Measurements from ENCODE around the gene PCK1. TPM values are rescaled to one million over a fixed set of nuclear protein-coding genes. Genes with fewer than 3 reads are reported as not detected.

PCK1 gene
- total and polyA plus RNA-seq, 2 of the 13 experiments (the other 11 are each of a cell fraction or from before 2014, with no cell fraction given): 6.5 to 12.6 TPM

GRCh38 chr20:57559289-57559634 is 1.6 kb upstream of the PCK1 start (continued):
- no peak for TF ChIP-seq TCF12 (IDR thresholded peaks at IDR 0.05)
- TF ChIP-seq TCF12 (CRISPR knock-in tag; IDR thresholded peaks at IDR 0.05): no peak

GRCh38 chr20:57559658-57560553 is 1.0 kb upstream of the PCK1 start:
- FAIRE-seq (peak; percentile 12), DNase-seq (ENCODE audit: low spot score) (no peak), ATAC-seq (peak; percentile 15)
- Histone ChIP-seq H3K27ac (ENCODE audit: extremely low read length, insufficient read depth, low read length) (peak overlapping the region; percentile 80), H3K9ac (ENCODE audit: insufficient read depth, low read depth, low read length) (peak overlapping the region; percentile 61), H3K4me3 (replicated peaks in 1 of 3; ENCODE audit: insufficient read depth in 1 of 3, low read depth in 2 of 3, low read length in 3 of 3) (peak overlapping the region in 2 of 3 experiments; percentile 19 to 57; a peak in 1 of 6 replicates), H3K4me1 (ENCODE audit: insufficient read depth, low read length) (peaks cover 100% of the 10 kb centered on the region), H3K4me2 (ENCODE audit: low read depth, low read length) (peak overlapping the region; percentile 77), H3K36me3 (replicated peaks in 1 of 2; ENCODE audit: control insufficient read depth in 1 of 2, insufficient read depth in 2 of 2, low read length in 2 of 2) (peaks cover 0 to 22% of the 10 kb centered on the region in 2 experiments; a peak in 2 of 5 replicates), H3K27me3 (ENCODE audit: control insufficient read depth in 1 of 2, insufficient read depth in 2 of 2, low read length in 2 of 2) (peaks cover 7 to 15% of the 10 kb centered on the region in 2 experiments), H3K9me3 (ENCODE audit: low read length) (no peaks in the 10 kb centered on the region), H4K20me1 (ENCODE audit: insufficient read depth, low read length) (no peaks in the 10 kb centered on the region; the same call in 1 of the 2 replicates), H2AFZ (ENCODE audit: low read length) (no peak overlapping the region), H3K79me2 (ENCODE audit: insufficient read depth, low read length) (peaks cover 10% of the 10 kb centered on the region)
- intact Hi-C loops (cut with micrococcal nuclease; ENCODE audit: unreplicated experiment): loop anchor here (5.0 kb wide), 1 partner anchor 32 kb away; no protein-coding TSS in a partner anchor
- ChIA-PET CTCF (ENCODE audit: low intra/inter-chr PET ratio, low total read pairs) (interaction anchor here (1.2 kb wide), 1 partner anchor 24 kb away, joined by 3 read pairs; no protein-coding TSS in a partner anchor), POLR2A (interaction anchor here (0.8 to 5.6 kb wide), 17 partner anchors 11 to 750 kb away, joined by 3 to 96 read pairs (median 12); partner anchors contain the start of genes RAB22A and RBM38)
- BruUV-seq (replicated peaks): no TSS peak
- WGBS (ENCODE audit: low lambda C conversion rate): 28% methylated on average over 8 of the region's 8 CpGs
- in situ Hi-C loops (cut with HindIII; ENCODE audit: extremely low pct_ligation_motif_present, low pct_unique_long_range_greater_than_20kb): no loop called here
- TF ChIP-seq ARNT2 (CRISPR knock-in tag; IDR thresholded peaks at IDR 0.05; ENCODE audit: low read depth) (no peak), ZNF597 (CRISPR knock-in tag; IDR thresholded peaks at IDR 0.05) (no peak), DMTF1 (CRISPR knock-in tag; IDR thresholded peaks at IDR 0.05) (0 out of 2 replicates have a peak, but pooled peaks have one; percentile 28), DMAP1 (CRISPR knock-in tag; IDR thresholded peaks at IDR 0.05) (no peak), LRRFIP1 (CRISPR knock-in tag; conservative IDR thresholded peaks at IDR 0.05) (no peak), POGK (CRISPR knock-in tag; conservative IDR thresholded peaks at IDR 0.05) (peak; percentile 100), PREB (CRISPR knock-in tag; IDR thresholded peaks at IDR 0.05) (no peak), CHD4 (IDR thresholded peaks at IDR 0.05; ENCODE audit: borderline replicate concordance, low read length) (peak; percentile 99), SNAI1 (CRISPR knock-in tag; IDR thresholded peaks at IDR 0.05; ENCODE audit: borderline replicate concordance) (0 out of 2 replicates have a peak, but pooled peaks have one; percentile 69)
